Ishikawa (cell line): ENCODE measurements around the gene GATAD2B.

Experiments used
- CEBPB ChIP-seq: IDR thresholded peaks from 2 replicates; pipeline ENCODE4 v1.6.1; 2012
- CREB1 ChIP-seq: IDR thresholded peaks from 2 replicates; pipeline ENCODE4 v1.6.1; 2012; ENCODE audit warnings: low read depth
- EGR1 ChIP-seq: IDR thresholded peaks from 2 replicates; pipeline ENCODE4 v1.6.1; 2012
- EP300 ChIP-seq: IDR thresholded peaks from 2 replicates; pipeline ENCODE4 v1.6.1; 2012; ENCODE audit warnings: borderline replicate concordance
- FOXM1 ChIP-seq: IDR thresholded peaks from 2 replicates; pipeline ENCODE4 v1.6.1; 2012; ENCODE audit warnings: low read depth, borderline replicate concordance
- MAX ChIP-seq: IDR thresholded peaks from 2 replicates; pipeline ENCODE4 v1.6.1; 2012
- NFIC ChIP-seq: IDR thresholded peaks from 2 replicates; pipeline ENCODE4 v1.6.1; 2012
- RAD21 ChIP-seq: IDR thresholded peaks from 2 replicates; pipeline ENCODE4 v1.6.1; 2012; ENCODE audit warnings: low read depth
- REST ChIP-seq: IDR thresholded peaks from 2 replicates; pipeline ENCODE4 v1.6.1; 2012; ENCODE audit warnings: low read depth, mild to moderate bottlenecking
- TAF1 ChIP-seq: IDR thresholded peaks from 2 replicates; pipeline ENCODE4 v1.6.1; 2012; ENCODE audit warnings: low read depth, mild to moderate bottlenecking
- TCF12 ChIP-seq: IDR thresholded peaks from 2 replicates; pipeline ENCODE4 v1.6.1; 2012; ENCODE audit warnings: low read depth
- TEAD4 ChIP-seq: IDR thresholded peaks from 2 replicates; pipeline ENCODE4 v1.6.1; 2012
- USF1 ChIP-seq: IDR thresholded peaks from 2 replicates; pipeline ENCODE4 v1.6.1; 2012
- YY1 ChIP-seq: IDR thresholded peaks from 2 replicates; pipeline ENCODE4 v1.6.1; 2012; ENCODE audit warnings: low read depth
- ZBTB7A ChIP-seq: IDR thresholded peaks from 2 replicates; pipeline ENCODE4 v1.6.1; 2012; ENCODE audit warnings: low read depth

Gene GATAD2B

GRCh38 chr1:153968000-153968363 lies 45.2 kb upstream of the GATAD2B start:
- no peak for TF ChIP-seq TAF1
- TF ChIP-seq ZBTB7A, result no peak
- no peak for TF ChIP-seq USF1
- no peak for TF ChIP-seq REST
- no peak for TF ChIP-seq MAX
- no peak for TF ChIP-seq EP300
- no peak for TF ChIP-seq EGR1
- TF ChIP-seq CEBPB, result no peak
- TF ChIP-seq NFIC, result no peak
- no peak for TF ChIP-seq FOXM1
- no peak for TF ChIP-seq CREB1
- TF ChIP-seq TEAD4, result no peak
- TF ChIP-seq TCF12, result no peak
- no peak for TF ChIP-seq YY1
- TF ChIP-seq RAD21, result no peak

GRCh38 chr1:153967107-153967999 lies 44.6 kb upstream of the GATAD2B start, which contains the start of gene CREB3L4:
CREB3L4 (plus strand) TSS chr1:153967902; CDS start chr1:153968526, 624 bp downstream.
- TF ChIP-seq YY1, result peak; percentile 83
- peak; percentile 49 for TF ChIP-seq ZBTB7A
- TF ChIP-seq REST, result no peak
- peak; percentile 64 for TF ChIP-seq TCF12
- TF ChIP-seq USF1, result peak; percentile 97
- TF ChIP-seq CREB1, result no peak
- peak; percentile 20; the same call in 1 of the 2 replicates for TF ChIP-seq RAD21
- TF ChIP-seq EGR1, result peak; percentile 18; the same call in 1 of the 2 replicates
- TF ChIP-seq NFIC, result no peak; the same call in 1 of the 2 replicates
- TF ChIP-seq EP300, result peak; percentile 52; the same call in 1 of the 2 replicates
- TF ChIP-seq CEBPB, result peak; percentile 9; the same call in 1 of the 2 replicates
- no peak; the same call in 1 of the 2 replicates for TF ChIP-seq TEAD4
- TF ChIP-seq FOXM1, result 0 out of 2 replicates have a peak, but pooled peaks have one; percentile 19
- TF ChIP-seq MAX, result peak; percentile 96
- peak; percentile 84 for TF ChIP-seq TAF1

- TF ChIP-seq MAX (no peak; the same call in 1 of the 2 replicates), CREB1 (no peak), USF1 (no peak), FOXM1 (no peak), EGR1 (no peak), TEAD4 (peak; percentile 87), REST (no peak), NFIC (peak; percentile 75), TCF12 (peak; percentile 34; the same call in 1 of the 2 replicates), RAD21 (no peak), TAF1 (no peak)
These were observed 41.1 kb upstream of the GATAD2B start for GRCh38 chr1:153963850-153964331.
